ENCODE results near the gene EVI5.

- TF ChIP-seq, protein P1, sequence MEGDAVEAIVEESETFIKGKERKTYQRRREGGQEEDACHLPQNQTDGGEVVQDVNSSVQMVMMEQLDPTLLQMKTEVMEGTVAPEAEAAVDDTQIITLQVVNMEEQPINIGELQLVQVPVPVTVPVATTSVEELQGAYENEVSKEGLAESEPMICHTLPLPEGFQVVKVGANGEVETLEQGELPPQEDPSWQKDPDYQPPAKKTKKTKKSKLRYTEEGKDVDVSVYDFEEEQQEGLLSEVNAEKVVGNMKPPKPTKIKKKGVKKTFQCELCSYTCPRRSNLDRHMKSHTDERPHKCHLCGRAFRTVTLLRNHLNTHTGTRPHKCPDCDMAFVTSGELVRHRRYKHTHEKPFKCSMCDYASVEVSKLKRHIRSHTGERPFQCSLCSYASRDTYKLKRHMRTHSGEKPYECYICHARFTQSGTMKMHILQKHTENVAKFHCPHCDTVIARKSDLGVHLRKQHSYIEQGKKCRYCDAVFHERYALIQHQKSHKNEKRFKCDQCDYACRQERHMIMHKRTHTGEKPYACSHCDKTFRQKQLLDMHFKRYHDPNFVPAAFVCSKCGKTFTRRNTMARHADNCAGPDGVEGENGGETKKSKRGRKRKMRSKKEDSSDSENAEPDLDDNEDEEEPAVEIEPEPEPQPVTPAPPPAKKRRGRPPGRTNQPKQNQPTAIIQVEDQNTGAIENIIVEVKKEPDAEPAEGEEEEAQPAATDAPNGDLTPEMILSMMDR (IDR thresholded peaks at IDR 0.05): no peak
- TF ChIP-seq EZH2 (IDR thresholded peaks at IDR 0.05; ENCODE audit: borderline replicate concordance, insufficient read depth, low read depth, low read length, poor library complexity, severe bottlenecking): no peak
Observed at GRCh38 chr1:92695104-92695503, 89.8 kb downstream of the EVI5 start.

Data from B cell (primary cell).